Stomach (tissue), 4 donors: ENCODE results near the gene MAP3K2.

Experiments used
- CTCF ChIP-seq, 7 experiments: fragments of 450-650 bp in 4 of 7; fragments of 200-600 bp in 3 of 7; sonication (generic) in 3 of 7; IDR thresholded peaks; one replicate each; pipeline ENCODE4 v1.5.1; 2016 to 2019; ENCODE audit warnings: antibody characterized with exemption in 7 of 7, control low read depth in 2 of 7, mild to moderate bottlenecking in 1 of 7
- POLR2A ChIP-seq, 4 donors: fragments of 450-650 bp; IDR thresholded peaks; one replicate each; pipeline ENCODE4 v1.6.1; 2016; ENCODE audit warnings: antibody characterized with exemption in 4 of 4, control low read depth in 2 of 4, mild to moderate bottlenecking in 1 of 4, moderate library complexity in 1 of 4

- TF ChIP-seq CTCF (IDR thresholded peaks at IDR 0.05) (no peak), POLR2A (IDR thresholded peaks at IDR 0.05) (no peak)
Observed at GRCh38 chr2:127259355-127259754, 128.4 kb downstream of the MAP3K2 start.
